K562 (cell line): ENCODE data around the gene CPM.
"Not testable (repeated sequence)": the region's sequence is repeated elsewhere in the genome, so short reads cannot be mapped to it uniquely, and the experiment has no call there.

Experiments
- ARID1B ChIP-seq: fragments of 450-650 bp; IDR thresholded peaks from 2 replicates; pipeline ENCODE4 v1.6.1; 2016; ENCODE audit warnings: antibody characterized with exemption, mild to moderate bottlenecking, inconsistent platforms
- CHD1 ChIP-seq: fragments of 200-600 bp; sonication (generic); IDR thresholded peaks from one replicate; pipeline ENCODE4 v1.6.1; 2012; ENCODE audit warnings: mild to moderate bottlenecking, moderate library complexity, low read length, inconsistent platforms
- EP300 ChIP-seq: IDR thresholded peaks from 2 replicates; pipeline ENCODE4 v1.6.1; 2012; ENCODE audit warnings: low read length, improper control_type of control experiment
- EZH2 ChIP-seq: IDR thresholded peaks from 2 replicates; pipeline ENCODE4 v1.6.1; 2012; ENCODE audit warnings: low read depth, mild to moderate bottlenecking, inconsistent platforms, low read length, borderline replicate concordance
- NR2C2 ChIP-seq, 2 experiments: fragments of 200-800 bp in 1 of 2; sonication (Bioruptor generic) in 1 of 2; sonication (generic) in 1 of 2; formaldehyde crosslinking in 1 of 2; IDR thresholded peaks; 2 replicates each; pipeline versions ENCODE4 v1.6.1 to v1.8.0; 2016 to 2022; ENCODE audit warnings: mild to moderate bottlenecking in 1 of 2, missing compliant biosample characterization in 1 of 2, missing genetic modification characterization in 1 of 2, missing genetic modification reagents in 1 of 2
- NRF1 ChIP-seq, 2 experiments: fragments of 450-650 bp; IDR thresholded peaks in 1 of 2; conservative IDR thresholded peaks in 1 of 2; 2 replicates each; pipeline ENCODE4 v1.6.1; 2014; ENCODE audit warnings: mild to moderate bottlenecking in 2 of 2
- POLR3G ChIP-seq: IDR thresholded peaks from 2 replicates; pipeline ENCODE4 v1.6.1; 2011; ENCODE audit not compliant: insufficient read length, insufficient replicate concordance; ENCODE audit errors: extremely low read depth
- RNF2 ChIP-seq: sonication (generic); IDR thresholded peaks from 2 replicates; pipeline ENCODE4 v1.6.1; 2016
- SOX6 ChIP-seq: fragments of 450-650 bp; IDR thresholded peaks from 2 replicates; pipeline ENCODE4 v1.6.1; 2014; ENCODE audit warnings: mild to moderate bottlenecking
- TBL1XR1 ChIP-seq, 2 experiments: IDR thresholded peaks; 2 replicates each; pipeline ENCODE4 v1.6.1; 2012; ENCODE audit warnings: improper control_type of control experiment in 2 of 2, low read length in 2 of 2, mild to moderate bottlenecking in 1 of 2
- ZNF77 ChIP-seq: fragments of 250-450 bp; sonication (Bioruptor Pico); IDR thresholded peaks from 2 replicates; pipeline ENCODE4 v1.5.0; 2020
- TF ChIP-seq, protein P1 (sequence below): sonication (generic); formaldehyde crosslinking; IDR thresholded peaks from 2 replicates; pipeline ENCODE4 v1.8.0; 2022; ENCODE audit warnings: missing genetic modification reagents, mild to moderate bottlenecking, borderline replicate concordance

GRCh38 chr12:68819481-68819880 lies 113.5 kb downstream of the CPM start:
- TF ChIP-seq EP300; RNF2; SOX6; EZH2; ARID1B; CHD1; POLR3G; NRF1 (conservative IDR thresholded peaks at IDR 0.05 in 1 of 2, IDR thresholded peaks at IDR 0.05 in 1 of 2); TBL1XR1 (IDR thresholded peaks at IDR 0.05; ENCODE audit: low read length in 2 of 2); NR2C2 (CRISPR knock-in tag; IDR thresholded peaks at IDR 0.05); NR2C2 (tag; IDR thresholded peaks at IDR 0.05); ZNF77 (CRISPR knock-in tag): not testable (repeated sequence)
- TF ChIP-seq, protein P1, sequence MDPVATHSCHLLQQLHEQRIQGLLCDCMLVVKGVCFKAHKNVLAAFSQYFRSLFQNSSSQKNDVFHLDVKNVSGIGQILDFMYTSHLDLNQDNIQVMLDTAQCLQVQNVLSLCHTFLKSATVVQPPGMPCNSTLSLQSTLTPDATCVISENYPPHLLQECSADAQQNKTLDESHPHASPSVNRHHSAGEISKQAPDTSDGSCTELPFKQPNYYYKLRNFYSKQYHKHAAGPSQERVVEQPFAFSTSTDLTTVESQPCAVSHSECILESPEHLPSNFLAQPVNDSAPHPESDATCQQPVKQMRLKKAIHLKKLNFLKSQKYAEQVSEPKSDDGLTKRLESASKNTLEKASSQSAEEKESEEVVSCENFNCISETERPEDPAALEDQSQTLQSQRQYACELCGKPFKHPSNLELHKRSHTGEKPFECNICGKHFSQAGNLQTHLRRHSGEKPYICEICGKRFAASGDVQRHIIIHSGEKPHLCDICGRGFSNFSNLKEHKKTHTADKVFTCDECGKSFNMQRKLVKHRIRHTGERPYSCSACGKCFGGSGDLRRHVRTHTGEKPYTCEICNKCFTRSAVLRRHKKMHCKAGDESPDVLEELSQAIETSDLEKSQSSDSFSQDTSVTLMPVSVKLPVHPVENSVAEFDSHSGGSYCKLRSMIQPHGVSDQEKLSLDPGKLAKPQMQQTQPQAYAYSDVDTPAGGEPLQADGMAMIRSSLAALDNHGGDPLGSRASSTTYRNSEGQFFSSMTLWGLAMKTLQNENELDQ (CRISPR knock-in tag) = not testable (repeated sequence)
